Measurements from ENCODE around the gene EHD1. TPM values are rescaled to one million over a fixed set of nuclear protein-coding genes. Genes with fewer than 3 reads are reported as not detected.

EHD1 gene
- total RNA-seq, 1 experiment from 2014 or later = 110 TPM

GRCh38 chr11:64919627-64920026, 41.2 kb upstream of the EHD1 start:
- no peak overlapping the region for H2AFZ ChIP-seq
- no peak overlapping the region for H3K4me2 ChIP-seq
- no peak overlapping the region for H3K4me3 ChIP-seq
- no peaks in the 10 kb centered on the region for H3K27me3 ChIP-seq (ENCODE audit: insufficient read depth, low read depth)
- BruUV-seq (replicated peaks) = no TSS peak
- H3K27ac ChIP-seq = no peak overlapping the region
- no peaks in the 10 kb centered on the region for H3K9me3 ChIP-seq (ENCODE audit: insufficient read depth, low read depth)
- H3K79me2 ChIP-seq (ENCODE audit: low read depth) = peaks cover 20% of the 10 kb centered on the region
- H4K20me1 ChIP-seq (ENCODE audit: insufficient read depth) = no peaks in the 10 kb centered on the region
- DNase-seq = no peak
- CTCF ChIA-PET = interaction anchor here (0.6 to 1.5 kb wide), 2 partner anchors 78 to 94 kb away, joined by 4 to 5 read pairs; partner anchors contain the start of genes ARL2 and BATF2
- H3K4me1 ChIP-seq (replicated peaks; ENCODE audit: insufficient read depth) = peaks cover 20% of the 10 kb centered on the region
- H3K36me3 ChIP-seq (ENCODE audit: low read depth) = no peaks in the 10 kb centered on the region
- no peaks in the 10 kb centered on the region for H3K9me2 ChIP-seq (ENCODE audit: insufficient read depth)
- TF ChIP-seq CTCF (conservative IDR thresholded peaks at IDR 0.05) (no peak), EZH2 (IDR thresholded peaks at IDR 0.05; ENCODE audit: low read depth) (no peak)
- intact Hi-C loops (cut with micrococcal nuclease; ENCODE audit: unreplicated experiment) = no loop called here
- peaks cover 14% of the 10 kb centered on the region; the same call in 1 of the 2 replicates for H3F3A ChIP-seq (ENCODE audit: insufficient read depth, low read depth)
- POLR2A ChIA-PET (ENCODE audit: unreplicated experiment) = interaction anchor here (0.6 kb wide), 1 partner anchor 77 kb away, joined by 5 read pairs; no protein-coding TSS in a partner anchor

- TF ChIP-seq CTCF (conservative IDR thresholded peaks at IDR 0.05) = peak; percentile 41; the same call in 1 of the 2 replicates
- TF ChIP-seq EZH2 (IDR thresholded peaks at IDR 0.05; ENCODE audit: low read depth) = no peak
- BruUV-seq (replicated peaks) = no TSS peak
- ChIA-PET POLR2A (ENCODE audit: unreplicated experiment) (interaction anchor here (0.6 to 0.7 kb wide), 3 partner anchors 185 to 200 kb away, joined by 3 to 8 read pairs (median 4); no protein-coding TSS in a partner anchor), CTCF (interaction anchor here (0.6 to 1.2 kb wide), 2 partner anchors 79 to 211 kb away, joined by 3 to 5 read pairs; partner anchors contain the start of gene BATF2)
- H3F3A ChIP-seq (ENCODE audit: insufficient read depth, low read depth) = peaks cover 14% of the 10 kb centered on the region; the same call in 1 of the 2 replicates
- intact Hi-C loops (cut with micrococcal nuclease; ENCODE audit: unreplicated experiment) = no loop called here
- H3K4me1 ChIP-seq (replicated peaks; ENCODE audit: insufficient read depth) = peaks cover 16% of the 10 kb centered on the region
- H3K27me3 ChIP-seq (ENCODE audit: insufficient read depth, low read depth) = no peaks in the 10 kb centered on the region
- peak in 1 of 2 experiments; percentile 44 for DNase-seq
- peak overlapping the region; percentile 56 for H3K4me3 ChIP-seq
- H3K79me2 ChIP-seq (ENCODE audit: low read depth) = peaks cover 20% of the 10 kb centered on the region
- peak overlapping the region; percentile 79 for H3K4me2 ChIP-seq
- H3K9me3 ChIP-seq (ENCODE audit: insufficient read depth, low read depth) = no peaks in the 10 kb centered on the region
- no peaks in the 10 kb centered on the region for H3K9me2 ChIP-seq (ENCODE audit: insufficient read depth)
- peak overlapping the region; percentile 45 for H3K27ac ChIP-seq
- no peaks in the 10 kb centered on the region for H4K20me1 ChIP-seq (ENCODE audit: insufficient read depth)
- peak overlapping the region; percentile 83 for H2AFZ ChIP-seq
- H3K36me3 ChIP-seq (ENCODE audit: low read depth) = no peaks in the 10 kb centered on the region; the same call in 1 of the 2 replicates
Observed at GRCh38 chr11:64918017-64918416, 39.6 kb upstream of the EHD1 start.

- TF ChIP-seq CTCF (conservative IDR thresholded peaks at IDR 0.05) = no peak
- CTCF ChIA-PET = interaction anchor here (1.2 kb wide), 1 partner anchor 79 kb away, joined by 3 read pairs; the partner anchor contains the start of gene BATF2
Observed at GRCh38 chr11:64917663-64917995, 39.2 kb upstream of the EHD1 start.

More at GRCh38 chr11:64917663-64917995, 39.2 kb upstream of the EHD1 start:
- Histone ChIP-seq H3K4me2 (peak overlapping the region; percentile 79), H3K27ac (peak overlapping the region; percentile 45), H2AFZ (peak overlapping the region; percentile 83), H3K9me3 (ENCODE audit: insufficient read depth, low read depth) (no peaks in the 10 kb centered on the region), H3K4me3 (peak overlapping the region; percentile 56), H3K27me3 (ENCODE audit: insufficient read depth, low read depth) (no peaks in the 10 kb centered on the region), H3K9me2 (ENCODE audit: insufficient read depth) (no peaks in the 10 kb centered on the region), H4K20me1 (ENCODE audit: insufficient read depth) (no peaks in the 10 kb centered on the region), H3F3A (ENCODE audit: insufficient read depth, low read depth) (peaks cover 14% of the 10 kb centered on the region; the same call in 1 of the 2 replicates), H3K4me1 (replicated peaks; ENCODE audit: insufficient read depth) (peaks cover 16% of the 10 kb centered on the region), H3K36me3 (ENCODE audit: low read depth) (no peaks in the 10 kb centered on the region; the same call in 1 of the 2 replicates), H3K79me2 (ENCODE audit: low read depth) (peaks cover 20% of the 10 kb centered on the region)
- intact Hi-C loops (cut with micrococcal nuclease; ENCODE audit: unreplicated experiment) = loop anchor here (1.0 to 2.0 kb wide), 7 partner anchors 41 to 265 kb away; partner anchors contain the start of genes ARL2, SNX15 and ZNHIT2
- POLR2A ChIA-PET (ENCODE audit: unreplicated experiment) = interaction anchor here (0.6 to 0.7 kb wide), 3 partner anchors 185 to 200 kb away, joined by 3 to 8 read pairs (median 4); no protein-coding TSS in a partner anchor
- TSS peak; percentile 77 for BruUV-seq (replicated peaks)
- no peak for DNase-seq

Measured in PC-9 (cell line).